H1 (cell line): ENCODE results near the gene MBTPS2. TPM values are rescaled to one million over a fixed set of nuclear protein-coding genes. Genes with fewer than 3 reads are reported as not detected.
A peak's percentile ranks its signal among the peaks of the same experiment; 100 is the strongest.

Source experiments
- CTCF ChIA-PET: fragments of 300-600 bp; sonication (Branson Sonifier 250); formaldehyde crosslinking; loops from one replicate; lab custom pipeline; 2021; ENCODE audit not compliant: partially characterized antibody; lab: Charles Lee
- POLR2A ChIA-PET: fragments of 300-600 bp; sonication (Branson Sonifier 250); formaldehyde crosslinking; loops from one replicate; lab custom pipeline; 2021; ENCODE audit warnings: inconsistent platforms; ENCODE audit not compliant: partially characterized antibody; lab: Charles Lee
- DNase-seq, 2 experiments: peaks; one replicate each; pipeline versions ENCODE4 v3.0.0 to v3.0.0-alpha.2; 2010 to 2022; ENCODE audit warnings: low spot score in 2 of 2, low read depth in 1 of 2, mixed read lengths in 1 of 2
- FAIRE-seq: peaks from 2 replicates; lab custom pipeline; 2011; peaks lifted over from hg19 to GRCh38; lab: Jason Lieb, UNC
- H2AFZ ChIP-seq: 2 replicates; pipeline ENCODE4 v1.8.1; 2012; ENCODE audit warnings: low read length, inconsistent platforms
- H2AK5ac ChIP-seq: 2 replicates; pipeline ENCODE4 v1.6.1; 2013; ENCODE audit warnings: low read depth, low read length
- H2BK120ac ChIP-seq: replicated peaks from 2 replicates; pipeline ENCODE3; 2013; ENCODE audit warnings: low read depth, low read length, inconsistent platforms
- H2BK12ac ChIP-seq: 2 replicates; pipeline ENCODE4 v1.6.1; 2013; ENCODE audit warnings: low read depth, low read length
- H2BK15ac ChIP-seq: 2 replicates; pipeline ENCODE4 v1.6.1; 2013; ENCODE audit warnings: low read length
- H2BK20ac ChIP-seq: 2 replicates; pipeline ENCODE4 v1.6.1; 2013; ENCODE audit warnings: low read length
- H2BK5ac ChIP-seq: 2 replicates; pipeline ENCODE4 v1.6.1; 2013; ENCODE audit warnings: low read depth, low read length
- H3K14ac ChIP-seq: 2 replicates; pipeline ENCODE4 v1.6.1; 2013; ENCODE audit warnings: inconsistent platforms; ENCODE audit not compliant: insufficient read length
- H3K18ac ChIP-seq: 2 replicates; pipeline ENCODE4 v1.6.1; 2013; ENCODE audit warnings: low read length; ENCODE audit errors: extremely low read depth
- H3K23ac ChIP-seq: 2 replicates; pipeline ENCODE4 v1.6.1; 2013; ENCODE audit warnings: inconsistent platforms; ENCODE audit not compliant: insufficient read length
- H3K23me2 ChIP-seq: 2 replicates; pipeline ENCODE4 v1.6.1; 2013; ENCODE audit warnings: low read depth, low read length
- H3K27ac ChIP-seq: 2 replicates; pipeline ENCODE4 v1.6.1; 2011; ENCODE audit warnings: low read depth, low read length, inconsistent platforms
- H3K27me3 ChIP-seq, 4 experiments: replicated peaks in 1 of 4; 1 replicate in 1 of 4; 2 replicates in 3 of 4; pipeline versions ENCODE4 v1.6.1 to v1.8.1; 2011 to 2013; ENCODE audit warnings: low read length in 3 of 4, mild to moderate bottlenecking in 3 of 4, inconsistent platforms in 2 of 4, mixed read lengths in 2 of 4, moderate library complexity in 1 of 4; ENCODE audit not compliant: control insufficient read depth in 3 of 4, insufficient read depth in 3 of 4; ENCODE audit errors: extremely low read depth in 1 of 4
- H3K36me3 ChIP-seq, 4 experiments: 2 replicates each; pipeline versions ENCODE4 v1.6.1 to v1.8.1; 2011 to 2013; ENCODE audit warnings: mild to moderate bottlenecking in 4 of 4, low read length in 3 of 4, moderate library complexity in 2 of 4, control low read depth in 1 of 4, inconsistent platforms in 1 of 4; ENCODE audit not compliant: insufficient read depth in 4 of 4, control insufficient read depth in 2 of 4
- H3K4ac ChIP-seq: replicated peaks from 2 replicates; pipeline ENCODE3; 2013; ENCODE audit warnings: low read length, low read depth, mixed read lengths, inconsistent platforms; ENCODE audit not compliant: insufficient read length
- H3K4me1 ChIP-seq, 4 experiments: replicated peaks in 1 of 4; 1 replicate in 1 of 4; 2 replicates in 3 of 4; pipeline versions ENCODE4 v1.6.1 to v1.8.1; 2011 to 2013; ENCODE audit warnings: low read length in 3 of 4, inconsistent platforms in 2 of 4, mixed read lengths in 1 of 4; ENCODE audit not compliant: insufficient read depth in 4 of 4, control insufficient read depth in 3 of 4
- H3K4me2 ChIP-seq, 2 experiments: 2 replicates each; pipeline versions ENCODE4 v1.6.1 to v1.8.1; 2011 to 2013; ENCODE audit warnings: low read depth in 2 of 2, low read length in 2 of 2, control low read depth in 1 of 2, inconsistent platforms in 1 of 2, mild to moderate bottlenecking in 1 of 2; ENCODE audit not compliant: insufficient read depth in 1 of 2
- H3K4me3 ChIP-seq, 4 experiments: fragments of 200-600, 300-600 bp in 1 of 4; sonication (generic), shearing (Covaris generic), sonication (Bioruptor Twin) in 1 of 4; 2 replicates each; pipeline versions ENCODE4 v1.5.1 to v1.8.1; 2011 to 2016; ENCODE audit warnings: low read length in 4 of 4, low read depth in 3 of 4, control low read depth in 2 of 4, inconsistent platforms in 2 of 4, mild to moderate bottlenecking in 2 of 4, mixed read lengths in 1 of 4, moderate library complexity in 1 of 4; ENCODE audit not compliant: insufficient read depth in 2 of 4; ENCODE audit errors: extremely low read depth in 1 of 4
- H3K56ac ChIP-seq: replicated peaks from 2 replicates; pipeline ENCODE3; 2013; ENCODE audit warnings: low read depth, mild to moderate bottlenecking, mixed read lengths, low read length, inconsistent platforms; ENCODE audit not compliant: insufficient read length
- H3K79me1 ChIP-seq: 2 replicates; pipeline ENCODE4 v1.6.1; 2013; ENCODE audit warnings: low read depth, low read length, control low read depth
- H3K79me2 ChIP-seq, 2 experiments: 2 replicates each; pipeline versions ENCODE4 v1.6.1 to v1.8.1; 2012 to 2013; ENCODE audit warnings: low read length in 2 of 2, mild to moderate bottlenecking in 2 of 2, inconsistent platforms in 1 of 2; ENCODE audit not compliant: insufficient read depth in 2 of 2, control insufficient read depth in 1 of 2
- H3K9ac ChIP-seq, 4 experiments: replicated peaks in 1 of 4; 1 replicate in 1 of 4; 2 replicates in 3 of 4; pipeline versions ENCODE4 v1.6.1 to v1.8.1; 2011 to 2013; ENCODE audit warnings: low read depth in 3 of 4, low read length in 3 of 4, control low read depth in 2 of 4, mild to moderate bottlenecking in 2 of 4, moderate library complexity in 2 of 4, inconsistent platforms in 1 of 4; ENCODE audit errors: extremely low read depth in 1 of 4
- H3K9me3 ChIP-seq, 2 experiments: 2 replicates each; pipeline versions ENCODE4 v1.6.1 to v1.8.1; 2012 to 2013; ENCODE audit warnings: mild to moderate bottlenecking in 2 of 2, moderate library complexity in 2 of 2, control low read depth in 1 of 2, inconsistent platforms in 1 of 2, low read depth in 1 of 2, low read length in 1 of 2, mixed read lengths in 1 of 2; ENCODE audit not compliant: insufficient read depth in 2 of 2
- H4K20me1 ChIP-seq, 2 experiments: replicated peaks in 1 of 2; 2 replicates each; pipeline versions ENCODE3 to v1.8.1; 2011 to 2013; ENCODE audit warnings: inconsistent platforms in 2 of 2, low read length in 2 of 2, mild to moderate bottlenecking in 1 of 2; ENCODE audit not compliant: insufficient read depth in 2 of 2, control insufficient read depth in 1 of 2
- H4K5ac ChIP-seq: 2 replicates; pipeline ENCODE4 v1.6.1; 2013; ENCODE audit warnings: low read length, low read depth, mixed read lengths, inconsistent platforms; ENCODE audit not compliant: insufficient read length
- H4K8ac ChIP-seq: 2 replicates; pipeline ENCODE4 v1.8.0; 2013; ENCODE audit warnings: mild to moderate bottlenecking, moderate library complexity, low read length, inconsistent platforms; ENCODE audit not compliant: insufficient read depth; ENCODE audit errors: extremely low read depth
- H4K91ac ChIP-seq: replicated peaks from 2 replicates; pipeline ENCODE3; 2013; ENCODE audit warnings: low read length, mixed read lengths, inconsistent platforms; ENCODE audit not compliant: insufficient read length
- ASH2L ChIP-seq: fragments of 200-600, 300-600 bp; sonication (generic); IDR thresholded peaks from one replicate; pipeline ENCODE4 v1.7.1; 2017; ENCODE audit warnings: low read length
- CTBP2 ChIP-seq: IDR thresholded peaks from 2 replicates; pipeline ENCODE4 v1.7.0; 2011; ENCODE audit warnings: borderline replicate concordance, mild to moderate bottlenecking, moderate library complexity, mixed read lengths, low read length; ENCODE audit not compliant: insufficient read depth, insufficient read length
- EGR1 ChIP-seq: IDR thresholded peaks from 2 replicates; pipeline ENCODE4 v1.6.1; 2011; ENCODE audit warnings: low read depth, low read length, borderline replicate concordance
- EZH2 ChIP-seq: fragments of 200-600 bp; sonication (generic); IDR thresholded peaks from 2 replicates; pipeline ENCODE4 v1.7.1; 2012; ENCODE audit warnings: low read depth, mild to moderate bottlenecking, moderate library complexity, low read length, inconsistent platforms; ENCODE audit not compliant: severe bottlenecking
- NRF1 ChIP-seq: IDR thresholded peaks from 2 replicates; pipeline ENCODE4 v1.6.1; 2011; ENCODE audit warnings: mild to moderate bottlenecking, low read depth, low read length, improper control_type of control experiment
- POLR2A ChIP-seq, 2 experiments: IDR thresholded peaks; 1 replicate in 1 of 2; 2 replicates in 1 of 2; pipeline ENCODE4 v1.6.1; 2011; ENCODE audit warnings: low read depth in 2 of 2, low read length in 2 of 2, mild to moderate bottlenecking in 2 of 2; ENCODE audit errors: control extremely low read depth in 1 of 2
- POLR2AphosphoS5 ChIP-seq: IDR thresholded peaks from 2 replicates; pipeline ENCODE4 v1.6.1; 2011; ENCODE audit warnings: low read depth, low read length
- RXRA ChIP-seq: IDR thresholded peaks from 2 replicates; pipeline ENCODE4 v1.6.1; 2011; ENCODE audit warnings: low read depth, mild to moderate bottlenecking, low read length, moderate library complexity; ENCODE audit not compliant: insufficient read depth
- SP2 ChIP-seq: IDR thresholded peaks from 2 replicates; pipeline ENCODE4 v1.6.1; 2012; ENCODE audit warnings: mild to moderate bottlenecking, low read length, inconsistent platforms
- SUZ12 ChIP-seq: fragments of 200-600 bp; sonication (generic); IDR thresholded peaks from 2 replicates; pipeline ENCODE4 v1.6.1; 2012; ENCODE audit warnings: mild to moderate bottlenecking, inconsistent platforms, low read length, moderate library complexity, mixed read lengths
- USF2 ChIP-seq: IDR thresholded peaks from 2 replicates; pipeline ENCODE4 v1.6.1; 2011; ENCODE audit warnings: low read length, improper control_type of control experiment
- WGBS, 2 experiments: shearing (Covaris generic) in 1 of 2; methylation state at CpG; one replicate each; pipeline versions ENCODE4 v1.1.6 to v1.1.7; 2013 to 2015; ENCODE audit warnings: low lambda C conversion rate in 2 of 2, mixed read lengths in 2 of 2, inconsistent platforms in 1 of 2, low coverage in 1 of 2, missing lambda C conversion rate in 1 of 2; ENCODE audit not compliant: insufficient replicate concordance in 2 of 2, insufficient coverage in 1 of 2, insufficient read length in 1 of 2; ENCODE audit errors: extremely low coverage in 1 of 2, missing lambda C conversion rate in 1 of 2; 5-methylcytosine and 5-hydroxymethylcytosine counted together
- polyA plus RNA-seq, 7 experiments: library from polyadenylated mRNA; depleted of rRNA in 3 of 7; stranded (reverse) in 5 of 7; unstranded in 2 of 7; fragments of >200 nt in 5 of 7; fragments of 200-250 nt in 2 of 7; gene quantifications; 1 replicate in 5 of 7; 2 replicates in 1 of 7; 4 replicates in 1 of 7; pipeline versions ENCODE4 v1.2.1 to v1.2.3, GENCODE V29; 2011 to 2013; ENCODE audit warnings: missing spikeins in 2 of 7, mixed read lengths in 2 of 7
- total RNA-seq: library from RNA; stranded (reverse); fragmentation: NEBNext Ultra II Directional; extraction: Animal tissue kit (Norgen Biotek cat#: 25700); gene quantifications from 2 replicates; pipeline ENCODE4 v1.2.1, GENCODE V29; 2021

MBTPS2 gene
- total and polyA plus RNA-seq, 2 of the 8 experiments (the other 6 are each of a cell fraction or from before 2014, with no cell fraction given), result 4.3 to 7.4 TPM

GRCh38 chrX:21905313-21905712 lies 65.9 kb downstream of the MBTPS2 start:
- Histone ChIP-seq H3K27ac (no peak overlapping the region), H2AFZ (peak overlapping the region; percentile 62; the same call in 1 of the 2 replicates), H3K14ac (no peak overlapping the region), H4K8ac (no peak overlapping the region), H4K91ac (no peak overlapping the region), H3K79me1 (no peaks in the 10 kb centered on the region), H3K9me3 (no peaks in the 10 kb centered on the region), H3K56ac (no peak overlapping the region), H2BK20ac (no peak overlapping the region), H2BK5ac (peak overlapping the region; percentile 32; the same call in 1 of the 2 replicates), H2BK12ac (no peak overlapping the region)
- POLR2A ChIA-PET, result interaction anchor here (1.0 kb wide), 1 partner anchor 38 kb away, joined by 3 read pairs; no protein-coding TSS in a partner anchor
- WGBS, 2 experiments, result 33% methylated on average over 1 of the region's 2 CpGs; no CpG with 5 or more reads in 1 of the 2 experiments
- TF ChIP-seq POLR2A (IDR thresholded peaks at IDR 0.05; ENCODE audit: control extremely low read depth in 1 of 2, low read depth in 2 of 2, low read length in 2 of 2) (no peak), EGR1 (no peak), USF2 (no peak), SUZ12 (no peak), CTBP2 (no peak), NRF1 (no peak), EZH2 (no peak), ASH2L (no peak), SP2 (no peak), RXRA (no peak), POLR2AphosphoS5 (no peak)
- TF ChIP-seq, all 59 proteins: peak for 0
- DNase-seq (peak in 1 of 2 experiments; percentile 5), FAIRE-seq (no peak)
- H3K4ac ChIP-seq, result no peak overlapping the region
- no peaks in the 10 kb centered on the region for H3K79me2 ChIP-seq
- peaks cover 0 to 5% (median 2%) of the 10 kb centered on the region in 4 experiments; a peak in 2 of 7 replicates for H3K4me1 ChIP-seq
- H3K4me2 ChIP-seq, result peak overlapping the region in 1 of 2 experiments; percentile 27; a peak in 2 of 4 replicates
- no peaks in the 10 kb centered on the region for H4K20me1 ChIP-seq
- no peaks in the 10 kb centered on the region for H3K36me3 ChIP-seq
- H2AK5ac ChIP-seq, result no peak overlapping the region
- no peak overlapping the region for H4K5ac ChIP-seq
- H2BK120ac ChIP-seq, result no peak overlapping the region
- no peak overlapping the region for H3K18ac ChIP-seq
- H3K9ac ChIP-seq, result no peak overlapping the region
- H2BK15ac ChIP-seq, result no peak overlapping the region
- H3K27me3 ChIP-seq, result no peaks in the 10 kb centered on the region
- no peaks in the 10 kb centered on the region for H3K23me2 ChIP-seq
- CTCF ChIA-PET, result no interaction called here
- no peak overlapping the region for H3K4me3 ChIP-seq
- no peak overlapping the region for H3K23ac ChIP-seq
